ENCODE measurements around the gene LST1.

- TF ChIP-seq CTCF (conservative IDR thresholded peaks at IDR 0.05) (no peak), ZFX (IDR thresholded peaks at IDR 0.05) (no peak)
These were observed 27.2 kb upstream of the LST1 start for GRCh38 chr6:31558631-31559500.
